ENCODE results near the gene SCN8A.

SCN8A gene

DNA sequence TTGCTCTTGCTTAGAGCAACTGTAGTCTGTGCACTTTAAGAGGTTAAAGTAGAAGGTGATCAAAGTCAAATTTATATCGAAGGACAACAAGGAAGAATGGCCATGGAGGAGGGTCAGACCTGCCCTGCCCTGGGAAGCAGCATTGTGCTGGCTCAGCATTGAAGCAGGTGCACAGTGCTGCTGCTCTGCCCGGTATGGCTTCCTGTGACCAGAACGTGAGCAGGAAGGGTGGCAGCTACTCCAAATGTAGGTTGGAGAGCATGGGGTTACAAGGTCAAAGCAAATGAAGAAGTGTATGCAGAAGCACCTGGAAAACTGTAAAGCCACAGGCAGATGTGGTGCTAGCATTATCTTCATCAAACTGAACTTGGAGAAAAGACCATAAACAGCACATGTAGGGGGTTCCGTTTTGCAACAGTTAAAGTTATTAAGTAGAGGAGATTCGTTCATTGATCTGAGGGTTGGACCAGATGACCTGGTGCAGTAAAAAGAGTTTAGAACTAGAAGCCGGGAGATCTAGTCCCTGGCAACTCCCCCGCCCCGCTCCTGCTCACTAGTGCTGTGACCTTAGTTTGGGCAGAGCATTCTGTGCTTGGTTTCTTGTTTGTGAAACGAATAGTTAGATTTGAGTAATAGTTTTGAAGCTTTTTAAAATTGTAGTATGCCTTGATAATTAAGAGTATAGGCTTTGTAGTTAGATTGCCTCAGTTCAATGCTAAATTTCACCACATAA lies 84.2 kb downstream of the SCN8A start:
- no peak for DNase-seq

DNA sequence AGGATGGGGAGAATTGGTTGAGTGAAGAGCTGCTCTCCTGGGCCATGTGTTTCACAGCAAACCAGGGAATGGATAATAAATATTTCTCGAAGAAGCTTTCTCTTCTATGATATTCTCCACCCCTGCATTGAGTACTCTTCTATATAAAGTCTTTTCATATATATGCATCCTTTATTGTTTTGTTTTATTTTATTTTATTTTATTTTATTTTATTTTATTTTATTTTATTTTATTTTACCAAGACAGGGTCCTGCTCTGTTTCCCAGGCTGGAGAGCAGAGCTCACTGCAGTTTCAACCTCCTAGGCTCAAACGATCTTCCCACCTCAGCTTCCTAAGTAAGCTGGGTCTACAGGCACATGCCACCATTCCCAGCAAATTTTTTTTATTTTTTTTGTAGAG lies 85.8 kb downstream of the SCN8A start:
- no peak for DNase-seq

DNA sequence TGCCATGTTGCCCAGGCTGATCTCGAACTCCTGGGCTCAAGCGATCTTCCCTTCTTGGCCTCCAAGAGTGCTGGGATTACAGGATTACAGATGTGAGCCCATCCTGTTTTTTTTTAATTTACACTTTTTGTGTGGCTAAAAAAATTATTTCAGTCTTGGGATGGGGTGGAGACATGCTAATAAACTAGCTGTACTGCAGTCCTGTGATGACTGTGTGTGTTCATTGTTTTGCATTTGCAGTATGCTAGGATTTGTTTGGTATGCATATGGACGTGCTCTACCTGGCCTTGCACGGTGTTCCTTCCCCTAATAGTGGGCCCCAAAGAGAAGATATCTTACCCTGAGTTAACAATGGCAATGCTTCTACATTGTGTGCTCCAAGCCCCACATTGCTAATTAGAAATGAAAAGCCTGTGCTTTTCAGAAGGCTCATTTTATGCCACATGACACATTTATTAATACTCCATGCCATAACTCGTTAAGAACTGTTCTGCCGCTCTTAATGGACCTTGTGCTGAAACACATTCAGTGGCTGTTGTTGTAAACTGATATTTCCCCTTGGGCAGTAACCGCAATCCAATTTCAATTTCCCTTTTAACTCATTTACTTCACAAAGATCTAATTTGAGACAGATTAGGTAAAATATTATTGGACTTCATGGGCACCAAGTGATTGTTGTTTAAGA lies 86.4 kb downstream of the SCN8A start:
- no peak for DNase-seq

DNA sequence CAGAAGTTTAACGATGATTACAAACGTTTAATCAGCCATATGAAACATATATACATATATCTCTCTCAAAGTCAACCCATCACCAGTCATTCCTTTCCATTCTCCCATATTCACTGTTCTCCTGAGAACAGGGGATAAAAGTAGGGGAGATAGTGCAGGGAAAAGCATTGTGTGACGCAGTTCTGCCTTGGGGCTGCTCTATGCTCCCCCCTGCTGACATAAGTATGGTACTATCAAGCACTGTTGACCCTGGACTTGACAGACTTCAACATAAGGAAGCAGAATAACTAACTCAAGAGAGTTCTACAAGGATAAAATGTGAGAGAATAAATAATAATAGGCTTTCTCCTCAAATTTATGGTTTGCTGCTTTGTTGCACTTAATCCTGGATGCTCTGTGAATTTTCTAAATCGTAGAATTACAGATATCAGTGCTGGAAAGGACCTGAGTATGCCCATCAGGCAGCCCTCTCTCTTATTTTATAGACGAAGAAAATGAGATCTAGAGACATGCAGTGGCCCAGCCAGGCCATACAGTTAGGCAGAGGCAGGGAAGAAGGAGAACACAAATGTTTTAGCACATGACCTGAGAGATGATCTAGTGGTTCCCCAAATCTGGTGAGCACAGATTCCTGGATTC lies 87.2 kb downstream of the SCN8A start:
- DNase-seq: peak; percentile 50

DNA sequence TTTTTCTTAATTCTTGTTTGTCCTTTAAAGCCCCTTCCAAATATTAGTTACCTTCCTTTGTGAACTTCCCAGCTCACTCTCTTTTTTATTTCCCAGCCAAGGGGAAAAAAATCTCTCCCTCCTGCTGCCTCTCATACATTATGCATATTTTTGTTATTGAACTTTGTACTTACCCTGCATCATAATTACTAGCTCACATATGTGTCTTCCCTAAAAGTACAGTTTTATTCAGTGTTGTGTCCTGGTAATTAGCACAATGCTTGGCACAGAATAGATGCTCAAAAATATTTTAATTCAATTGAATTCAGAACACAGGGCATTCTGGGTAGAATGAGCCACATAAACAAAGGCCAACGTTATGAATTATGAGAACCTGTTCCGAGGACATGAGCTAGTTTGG lies 91.9 kb downstream of the SCN8A start:
- DNase-seq: no peak

DNA sequence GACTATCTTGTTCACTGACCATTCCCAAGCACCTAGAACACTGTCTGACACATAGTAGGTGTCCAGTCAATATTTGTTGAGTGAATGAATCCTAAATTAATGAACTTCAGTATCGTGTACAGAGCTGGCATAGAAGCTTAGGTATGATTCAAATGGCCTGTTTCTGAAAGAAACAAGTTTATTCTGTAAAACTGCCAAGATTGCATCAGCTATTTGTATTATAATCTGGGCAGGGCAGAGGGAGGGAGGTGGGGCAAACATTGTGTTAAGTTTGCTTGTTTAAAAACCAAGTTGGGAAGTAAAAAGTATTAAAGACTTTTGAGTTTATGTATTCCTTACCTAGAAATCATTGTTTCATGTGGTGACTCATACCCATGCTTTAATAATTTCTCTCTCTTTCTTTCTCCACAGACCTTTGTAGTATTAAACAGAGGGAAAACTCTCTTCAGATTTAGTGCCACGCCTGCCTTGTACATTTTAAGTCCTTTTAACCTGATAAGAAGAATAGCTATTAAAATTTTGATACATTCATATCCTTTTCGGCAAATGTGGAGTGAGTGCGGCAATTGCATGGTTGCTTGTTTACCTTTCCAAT lies 92.8 kb downstream of the SCN8A start:
- no peak for DNase-seq

DNA sequence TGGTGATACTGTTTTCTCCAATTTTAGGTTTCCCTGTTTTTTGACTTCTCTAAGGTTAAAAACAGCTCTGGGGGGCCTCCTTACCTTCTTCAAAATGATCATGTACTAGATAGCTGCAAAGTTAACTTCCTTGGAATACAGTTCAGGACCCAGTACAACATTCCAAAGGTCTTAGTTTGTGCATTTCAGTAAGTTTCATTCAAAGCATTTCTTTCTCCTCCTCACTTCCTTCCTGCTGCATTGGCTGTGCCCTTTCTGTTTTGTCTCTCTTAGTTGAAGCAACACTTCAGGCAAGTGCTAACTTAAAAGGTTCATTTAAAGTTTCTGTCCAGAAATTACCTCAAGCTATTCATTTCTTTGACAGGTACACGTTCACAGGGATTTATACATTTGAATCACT lies 95.7 kb downstream of the SCN8A start:
- DNase-seq: no peak

DNA sequence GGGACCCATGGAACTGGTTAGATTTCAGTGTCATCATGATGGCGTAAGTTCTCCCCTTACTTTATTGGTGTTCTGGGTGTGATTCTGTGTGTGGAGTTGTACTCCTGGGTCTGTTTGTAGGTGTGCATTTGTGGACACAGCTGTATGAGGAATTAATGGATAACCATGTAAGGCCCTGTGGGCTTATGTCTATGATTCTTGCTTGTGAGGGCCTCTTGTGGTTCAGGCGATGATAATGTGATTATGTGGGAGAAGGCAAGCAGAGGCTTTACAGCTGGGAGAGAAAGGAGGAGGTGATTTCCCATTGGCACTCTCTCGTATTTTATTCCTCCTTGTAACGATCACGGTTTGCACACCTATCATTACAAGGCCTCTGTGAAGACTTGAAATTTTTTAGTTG lies 96.1 kb downstream of the SCN8A start:
- DNase-seq: no peak

DNA sequence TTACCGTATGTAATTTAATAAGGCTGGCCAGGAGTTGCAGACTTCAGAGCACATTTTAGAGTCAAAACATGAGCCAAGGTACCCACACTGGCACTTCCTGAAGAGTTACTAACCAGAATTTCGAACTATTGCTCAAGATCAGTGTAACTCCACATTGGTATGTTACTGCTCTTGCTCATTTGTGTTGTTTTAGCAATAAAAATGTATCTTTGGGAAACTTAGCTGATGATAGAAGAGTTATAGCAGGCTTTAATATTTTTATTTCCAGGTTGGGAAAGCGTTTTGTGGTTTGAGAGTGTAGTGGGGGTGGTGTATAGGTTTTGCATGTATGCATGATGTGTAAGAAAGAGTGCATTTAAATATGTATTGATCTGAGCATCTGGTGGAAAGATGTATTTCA lies 96.6 kb downstream of the SCN8A start:
- no peak for DNase-seq

DNA sequence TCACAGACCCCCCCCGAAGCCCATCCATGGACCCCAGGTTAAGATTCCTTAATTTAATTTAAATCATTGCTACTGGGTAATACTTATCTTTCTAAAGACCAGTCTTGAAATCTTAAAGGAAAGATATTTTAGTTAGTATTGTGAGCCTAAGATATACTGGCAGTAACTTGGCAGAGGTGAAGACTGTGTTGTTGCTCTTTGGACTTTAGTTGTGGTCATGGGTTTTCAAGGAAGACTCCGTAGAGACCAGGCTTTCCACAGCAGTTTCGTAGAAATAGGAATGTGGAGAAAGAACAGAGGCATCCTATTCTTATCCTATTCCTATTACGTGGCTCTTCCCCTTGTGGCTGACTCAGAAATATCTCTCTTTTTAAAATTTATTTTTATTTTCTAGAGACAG lies 99.0 kb downstream of the SCN8A start:
- no peak for DNase-seq

DNA sequence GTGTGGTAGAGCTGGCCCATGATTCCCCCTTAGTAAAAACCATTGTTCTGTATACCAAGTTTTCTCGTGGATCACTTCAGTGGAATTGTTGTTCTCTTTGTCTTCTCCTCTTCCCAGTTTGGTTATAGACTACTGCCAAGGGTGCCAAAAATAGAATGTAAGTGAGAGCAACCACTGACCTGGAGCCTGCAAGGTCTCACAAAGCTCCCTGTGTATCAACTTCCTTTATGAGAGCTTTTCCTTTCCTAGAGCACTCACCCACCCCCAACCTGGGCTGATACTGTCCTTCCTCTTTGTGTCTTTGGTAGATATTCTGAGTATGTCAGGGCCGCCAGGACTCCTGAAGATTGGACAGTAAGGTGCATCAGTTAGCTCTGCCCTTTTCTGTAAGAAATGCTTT lies 101.0 kb downstream of the SCN8A start:
- peak; percentile 2 for DNase-seq

DNA sequence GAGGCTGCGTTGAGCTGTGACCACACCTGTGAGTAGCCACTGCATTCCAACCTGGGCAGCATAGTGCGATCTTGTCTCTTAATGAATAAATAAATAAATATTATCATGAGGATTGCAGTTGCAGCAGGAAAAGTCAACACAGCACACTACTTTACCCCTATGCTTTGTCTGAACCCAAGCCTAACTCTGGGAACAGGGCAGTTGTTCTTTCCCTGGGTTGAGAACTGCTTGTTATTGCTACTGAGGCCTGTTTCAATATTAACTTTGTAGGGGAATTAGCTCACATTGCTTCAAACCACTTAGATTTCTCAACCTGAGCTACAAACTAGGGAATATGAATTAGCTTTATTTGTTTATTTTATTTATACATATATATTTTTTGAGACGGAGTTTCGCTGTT lies 102.5 kb downstream of the SCN8A start:
- no peak for DNase-seq

DNA sequence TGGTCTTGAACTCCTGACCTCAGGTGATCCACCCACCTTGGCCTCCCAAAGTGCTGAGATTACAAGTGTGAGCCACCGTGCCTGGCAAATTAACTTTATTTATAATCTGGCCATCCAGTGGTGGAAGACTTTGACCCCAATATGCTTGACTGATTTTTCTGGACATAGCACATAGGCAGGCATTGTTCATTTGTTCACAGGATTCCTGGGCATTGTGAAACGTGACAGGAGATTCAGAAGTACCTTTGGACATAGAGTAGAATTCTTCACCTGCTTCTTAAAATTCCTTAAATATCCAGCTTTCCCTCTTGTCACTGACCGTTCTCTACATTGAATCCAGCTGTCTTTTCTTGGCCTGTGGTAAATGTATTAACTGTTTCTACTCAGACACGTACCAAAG lies 103.1 kb downstream of the SCN8A start:
- DNase-seq: no peak

DNA sequence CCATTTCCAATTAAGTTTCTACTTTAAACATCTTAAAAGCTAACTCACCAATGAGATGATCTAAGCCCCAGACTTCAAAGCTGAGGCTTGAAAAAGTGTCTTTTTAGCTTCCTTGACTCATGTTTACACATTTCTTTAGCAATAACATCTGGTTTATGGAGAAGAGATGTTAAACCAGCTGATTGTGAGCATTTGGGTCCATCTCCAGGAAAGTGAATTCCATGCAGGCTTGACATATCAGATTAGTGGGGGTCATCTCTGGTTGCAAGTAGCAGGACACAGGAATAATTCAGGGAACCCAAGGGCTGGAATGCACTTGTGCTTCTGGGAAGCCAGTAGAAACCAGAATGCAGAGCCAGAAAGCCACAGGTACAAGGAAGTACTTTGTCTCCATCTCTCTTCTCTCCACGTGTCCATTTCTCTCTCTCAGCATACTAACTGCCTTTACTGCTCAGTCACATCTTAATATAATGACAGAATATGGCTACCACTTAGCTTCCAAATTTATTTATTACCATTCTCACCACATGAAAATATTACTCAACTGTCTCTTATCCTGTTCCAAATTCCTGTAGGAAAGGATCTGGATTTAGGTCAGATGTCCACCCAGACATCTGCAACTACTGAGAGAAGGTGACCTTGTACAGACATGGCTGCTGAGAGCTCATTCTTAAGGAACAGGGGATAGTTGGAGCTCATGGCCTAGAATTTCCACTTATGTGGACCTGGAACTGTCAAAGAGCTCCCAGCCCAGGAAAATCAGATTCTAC lies 104.4 kb downstream of the SCN8A start:
- DNase-seq: no peak

DNA sequence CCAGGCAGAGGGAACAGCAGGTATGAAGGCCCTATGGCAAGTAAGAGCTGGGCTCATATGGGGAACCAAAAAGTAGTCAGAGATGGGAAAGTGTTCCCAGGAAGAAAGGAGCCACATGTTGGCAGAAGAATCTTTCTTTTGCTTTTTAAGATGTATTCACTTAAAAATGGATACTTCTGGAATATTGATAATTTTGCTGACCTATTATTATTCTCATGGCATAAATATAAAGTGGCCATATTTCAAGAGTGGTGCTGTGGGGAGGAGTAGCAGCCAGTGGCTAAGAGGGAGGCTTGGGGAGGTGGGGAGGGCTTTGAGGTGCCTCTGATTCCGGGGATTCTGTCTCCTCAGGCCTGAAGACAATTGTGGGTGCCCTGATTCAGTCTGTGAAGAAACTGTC lies 108.2 kb downstream of the SCN8A start:
- no peak for DNase-seq

DNA sequence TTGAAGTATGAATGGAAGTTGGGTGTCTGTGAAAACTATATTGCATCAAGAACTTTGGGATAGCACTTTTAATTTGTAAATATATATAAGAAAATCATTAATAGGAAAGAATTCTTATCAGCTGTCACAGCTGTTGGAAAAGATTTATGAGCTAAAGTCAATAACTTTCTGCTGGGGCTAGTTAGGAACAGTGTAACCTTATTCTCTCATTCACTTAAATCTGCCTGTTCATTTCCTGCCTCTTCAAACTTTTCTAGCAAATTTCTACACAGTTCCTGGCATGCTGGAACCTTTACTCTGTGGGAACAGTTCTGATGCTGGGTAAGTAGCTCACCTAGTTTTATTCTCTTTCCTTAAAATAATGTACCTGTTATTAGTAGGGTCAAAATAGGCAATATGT lies 109.9 kb downstream of the SCN8A start:
- no peak for DNase-seq

DNA sequence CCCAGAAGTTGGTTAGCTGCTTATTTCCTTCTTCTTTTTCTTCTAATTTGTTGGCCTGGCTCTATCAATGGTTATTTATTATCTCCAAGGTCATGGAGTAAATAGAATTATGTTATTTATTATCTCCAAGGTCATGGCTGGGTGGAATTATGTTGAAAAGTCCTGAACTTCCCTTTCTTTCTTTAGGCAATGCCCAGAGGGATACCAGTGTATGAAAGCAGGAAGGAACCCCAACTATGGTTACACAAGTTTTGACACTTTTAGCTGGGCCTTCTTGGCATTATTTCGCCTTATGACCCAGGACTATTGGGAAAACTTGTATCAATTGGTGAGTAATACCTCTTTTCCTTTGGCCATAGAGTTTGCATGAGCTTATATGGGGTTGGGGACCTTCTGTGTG lies 111.6 kb downstream of the SCN8A start:
- DNase-seq: peak; percentile 67

DNA sequence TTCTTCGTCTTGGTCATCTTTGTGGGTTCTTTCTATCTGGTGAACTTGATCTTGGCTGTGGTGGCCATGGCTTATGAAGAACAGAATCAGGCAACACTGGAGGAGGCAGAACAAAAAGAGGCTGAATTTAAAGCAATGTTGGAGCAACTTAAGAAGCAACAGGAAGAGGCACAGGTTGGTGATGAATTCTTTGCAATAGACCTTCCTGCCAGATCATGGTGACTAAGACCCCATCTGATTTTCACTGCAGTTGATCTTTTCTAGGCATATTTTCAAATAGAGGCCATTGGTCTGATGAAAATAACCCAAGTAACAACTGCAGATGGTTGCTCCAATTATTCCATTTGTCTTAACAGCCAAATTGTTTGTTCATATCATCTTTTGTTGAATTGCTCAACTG lies 114.4 kb downstream of the SCN8A start:
- no peak for DNase-seq

DNA sequence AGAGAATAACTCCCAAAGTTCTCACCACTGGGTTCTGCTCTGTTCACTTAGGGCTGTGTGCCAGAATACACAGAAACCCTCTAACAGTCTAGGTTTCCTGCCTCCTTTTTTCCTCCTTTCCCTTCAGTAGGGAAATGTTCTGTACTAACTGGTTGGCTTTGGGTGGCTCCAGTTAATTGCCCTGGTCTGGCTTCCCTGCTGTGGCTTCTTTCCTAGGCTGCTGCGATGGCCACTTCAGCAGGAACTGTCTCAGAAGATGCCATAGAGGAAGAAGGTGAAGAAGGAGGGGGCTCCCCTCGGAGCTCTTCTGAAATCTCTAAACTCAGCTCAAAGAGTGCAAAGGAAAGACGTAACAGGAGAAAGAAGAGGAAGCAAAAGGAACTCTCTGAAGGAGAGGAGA lies 115.2 kb downstream of the SCN8A start:
- DNase-seq: peak; percentile 7

DNA sequence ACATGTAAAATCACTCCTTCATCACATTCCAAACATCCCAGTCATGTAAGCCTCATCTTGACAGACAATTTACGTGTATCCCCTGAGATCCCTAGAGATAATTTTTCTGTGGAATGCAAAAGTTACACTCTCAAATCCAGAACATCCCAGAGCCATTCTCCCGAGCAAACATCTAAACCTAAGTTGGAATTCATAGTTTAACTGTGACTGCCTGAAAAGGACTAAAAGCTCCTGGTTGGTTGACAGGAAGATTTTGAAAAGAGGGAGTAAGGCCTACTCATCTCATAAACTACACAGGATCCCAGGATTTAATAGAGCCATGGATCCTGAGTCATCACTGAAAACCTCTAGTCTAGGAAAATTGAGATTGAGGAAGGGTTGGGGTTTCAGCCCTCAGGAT lies 123.6 kb downstream of the SCN8A start:
- no peak for DNase-seq

DNA sequence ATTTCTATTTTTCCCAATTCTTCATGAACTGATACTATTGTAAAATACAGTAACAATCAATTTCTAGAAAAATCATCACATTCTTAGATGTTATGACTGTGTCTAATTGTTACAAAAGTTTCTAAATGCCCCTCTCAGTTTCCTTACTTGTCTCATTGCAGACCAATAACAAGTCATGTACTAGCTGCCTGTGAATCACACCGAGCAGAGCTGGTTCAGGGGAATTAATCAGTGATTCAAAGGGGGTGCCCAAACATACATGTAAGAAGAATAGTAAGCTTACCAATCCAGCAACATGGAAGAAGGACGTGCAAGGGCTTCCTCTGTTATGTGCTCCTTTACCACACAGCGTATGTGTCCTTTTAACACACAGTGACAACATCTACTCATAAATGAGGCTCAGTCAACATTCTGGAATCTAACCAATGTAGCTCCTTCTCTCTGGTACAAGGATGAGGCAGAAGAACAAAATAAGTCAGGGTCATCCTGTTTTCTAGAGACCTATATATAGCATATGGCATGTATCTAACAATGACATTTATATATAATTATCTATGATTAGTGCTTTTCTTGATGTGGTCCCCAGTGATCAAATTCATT lies 126.4 kb downstream of the SCN8A start:
- DNase-seq: no peak

DNA sequence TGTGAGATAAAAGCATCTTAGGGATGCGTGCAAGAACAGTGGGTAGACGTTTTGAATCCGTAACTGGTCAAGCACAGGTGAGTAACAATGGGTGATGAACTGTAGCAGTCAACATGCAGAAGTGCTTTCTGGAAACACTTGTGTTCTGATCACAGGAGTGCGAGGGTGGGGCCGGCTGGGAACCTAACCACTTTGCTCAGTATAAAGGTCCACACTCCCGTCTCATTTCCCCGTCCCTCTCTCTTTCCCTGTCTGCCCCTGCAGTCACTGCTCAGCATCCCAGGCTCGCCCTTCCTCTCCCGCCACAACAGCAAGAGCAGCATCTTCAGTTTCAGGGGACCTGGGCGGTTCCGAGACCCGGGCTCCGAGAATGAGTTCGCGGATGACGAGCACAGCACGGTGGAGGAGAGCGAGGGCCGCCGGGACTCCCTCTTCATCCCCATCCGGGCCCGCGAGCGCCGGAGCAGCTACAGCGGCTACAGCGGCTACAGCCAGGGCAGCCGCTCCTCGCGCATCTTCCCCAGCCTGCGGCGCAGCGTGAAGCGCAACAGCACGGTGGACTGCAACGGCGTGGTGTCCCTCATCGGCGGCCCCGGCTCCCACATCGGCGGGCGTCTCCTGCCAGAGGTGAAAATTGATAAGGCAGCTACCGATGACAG lies 130.4 kb downstream of the SCN8A start:
- DNase-seq: peak; percentile 38
